Spleen (tissue), 11 donors: ENCODE data around the gene OPCML. TPM values are rescaled to one million over a fixed set of nuclear protein-coding genes. Genes with fewer than 3 reads are reported as not detected.

Source experiments
- DNase-seq: peaks from one replicate; pipeline ENCODE4 v3.0.0-alpha.2; 2020
- H3K27ac ChIP-seq, 8 donors: fragments of 200-600 bp; sonication (generic) in 7 of 8; 1 replicate in 4 of 8; 2 replicates in 4 of 8; pipeline versions ENCODE4 v1.5.0 to v1.8.0; 2016 to 2021; ENCODE audit warnings: inconsistent platforms in 4 of 8, mild to moderate bottlenecking in 4 of 8, moderate library complexity in 1 of 8
- H3K27me3 ChIP-seq, 7 donors: fragments of 200-600 bp; sonication (generic) in 6 of 7; replicated peaks in 1 of 7; 1 replicate in 4 of 7; 2 replicates in 3 of 7; pipeline versions ENCODE4 v1.5.0 to v1.8.0; 2016 to 2021; ENCODE audit warnings: inconsistent platforms in 3 of 7, mild to moderate bottlenecking in 1 of 7
- H3K36me3 ChIP-seq, 6 donors: fragments of 200-600 bp; sonication (generic) in 5 of 6; 1 replicate in 4 of 6; 2 replicates in 2 of 6; pipeline versions ENCODE4 v1.5.0 to v1.8.0; 2016 to 2021; ENCODE audit warnings: inconsistent platforms in 2 of 6
- H3K4me1 ChIP-seq, 6 donors: fragments of 200-600 bp; sonication (generic) in 5 of 6; 1 replicate in 3 of 6; 2 replicates in 3 of 6; pipeline versions ENCODE4 v1.5.0 to v1.8.0; 2016 to 2021; ENCODE audit warnings: inconsistent platforms in 3 of 6
- H3K4me3 ChIP-seq, 8 donors: fragments of 200-600 bp; sonication (generic) in 7 of 8; 1 replicate in 4 of 8; 2 replicates in 4 of 8; pipeline versions ENCODE4 v1.5.0 to v1.8.0; 2016 to 2021; ENCODE audit warnings: inconsistent platforms in 4 of 8, mild to moderate bottlenecking in 4 of 8, moderate library complexity in 2 of 8
- H3K9me3 ChIP-seq, 8 donors: fragments of 200-600 bp; sonication (generic) in 7 of 8; 1 replicate in 4 of 8; 2 replicates in 4 of 8; pipeline versions ENCODE4 v1.5.0 to v1.8.0; 2016 to 2021; ENCODE audit warnings: inconsistent platforms in 4 of 8
- CTCF ChIP-seq, 11 experiments: fragments of 200-600 bp in 7 of 11; fragments of 450-650 bp in 4 of 11; sonication (generic) in 4 of 11; IDR thresholded peaks in 8 of 11; conservative IDR thresholded peaks in 3 of 11; 1 replicate in 7 of 11; 2 replicates in 4 of 11; pipeline versions ENCODE4 v1.4.0 to v1.8.0; 2016 to 2021; ENCODE audit warnings: antibody characterized with exemption in 11 of 11, inconsistent platforms in 4 of 11, mild to moderate bottlenecking in 1 of 11
- POLR2A ChIP-seq, 3 donors: fragments of 450-650 bp; IDR thresholded peaks; one replicate each; pipeline ENCODE4 v1.5.1; 2017; ENCODE audit warnings: antibody characterized with exemption in 3 of 3, mild to moderate bottlenecking in 1 of 3
- POLR2AphosphoS5 ChIP-seq, 3 donors: sonication (generic); formaldehyde crosslinking; IDR thresholded peaks; one replicate each; pipeline ENCODE4 v1.5.1; 2017; ENCODE audit warnings: antibody characterized with exemption in 3 of 3
- WGBS, 5 donors: extraction: QIAGEN DNeasy Blood & Tissue Kit in 3 of 5; methylation state at CpG; one replicate each; pipeline versions ENCODE4 v1.1.5 to v1.1.7; 2013 to 2018; 5-methylcytosine and 5-hydroxymethylcytosine counted together
- intact Hi-C: fragments of 100-400 bp; cut with DNase I; formaldehyde crosslinking; loops from one replicate; pipeline ENCODE4 v1.15.0; 2023; ENCODE audit warnings: low total_unique reads
- polyA plus RNA-seq, 3 donors: library from polyadenylated mRNA; stranded (reverse); fragments of 200-250 nt; gene quantifications; one replicate each; pipeline ENCODE4 v1.2.1, GENCODE V29; 2013
- total RNA-seq, 7 donors: library from RNA; depleted of rRNA in 3 of 7; stranded (reverse); fragments of >200 nt in 3 of 7; fragmentation: NEBNext Ultra II Directional in 4 of 7; extraction: Animal tissue kit (Norgen Biotek cat#: 25700) in 4 of 7; gene quantifications; one replicate each; pipeline versions ENCODE4 v1.1.0 to v1.2.1, GENCODE V29; 2016 to 2021
- donor health status: healthy with polysubstance abuse.
- donor health status: DM: no; HTN: no; CAD: no; lungs with moderate emphysema.
- donor health status: DM: no; HTN: no; CAD: no.
- donor health status: Bipolar disorder and iron deficiency.
- donor health status: healthy.
- donor health status: DM: no; HTN: no; CAD: no.
- donor health status: DM: yes; HTN: yes; CAD: no.

The OPCML gene
- total and polyA plus RNA-seq, 10 donors: 0.09 to 10.7 (median 3.1) TPM

- Histone ChIP-seq H3K9me3 (no peaks in the 10 kb centered on the region), H3K4me1 (no peaks in the 10 kb centered on the region), H3K36me3 (no peaks in the 10 kb centered on the region), H3K27me3 (no peaks in the 10 kb centered on the region), H3K27ac (no peak overlapping the region), H3K4me3 (no peak overlapping the region)
- WGBS, 5 donors: 76 to 88% (median 85%) methylated on average over 6 of the region's 6 CpGs
- intact Hi-C loops: no loop called here
- DNase-seq: no peak
- TF ChIP-seq CTCF (IDR thresholded peaks at IDR 0.05 in 8 of 11, conservative IDR thresholded peaks at IDR 0.05 in 3 of 11): no peak
- no peak for TF ChIP-seq POLR2AphosphoS5 (IDR thresholded peaks at IDR 0.05)
- no peak for TF ChIP-seq POLR2A (IDR thresholded peaks at IDR 0.05)
Observed at GRCh38 chr11:132874638-132875037, 657.7 kb downstream of the OPCML start.

GRCh38 chr11:132873841-132874240 is 658.5 kb downstream of the OPCML start:
- no peaks in the 10 kb centered on the region for H3K9me3 ChIP-seq
- intact Hi-C loops: no loop called here
- no peaks in the 10 kb centered on the region for H3K36me3 ChIP-seq
- 62 to 83% (median 75%) methylated on average over 5 of the region's 5 CpGs for WGBS, 5 donors
- DNase-seq: no peak
- H3K4me1 ChIP-seq: no peaks in the 10 kb centered on the region
- H3K27ac ChIP-seq: no peak overlapping the region
- no peaks in the 10 kb centered on the region for H3K27me3 ChIP-seq
- H3K4me3 ChIP-seq: no peak overlapping the region
- no peak for TF ChIP-seq POLR2A (IDR thresholded peaks at IDR 0.05)
- TF ChIP-seq POLR2AphosphoS5 (IDR thresholded peaks at IDR 0.05): no peak
- no peak for TF ChIP-seq CTCF (IDR thresholded peaks at IDR 0.05 in 8 of 11, conservative IDR thresholded peaks at IDR 0.05 in 3 of 11)

DNA sequence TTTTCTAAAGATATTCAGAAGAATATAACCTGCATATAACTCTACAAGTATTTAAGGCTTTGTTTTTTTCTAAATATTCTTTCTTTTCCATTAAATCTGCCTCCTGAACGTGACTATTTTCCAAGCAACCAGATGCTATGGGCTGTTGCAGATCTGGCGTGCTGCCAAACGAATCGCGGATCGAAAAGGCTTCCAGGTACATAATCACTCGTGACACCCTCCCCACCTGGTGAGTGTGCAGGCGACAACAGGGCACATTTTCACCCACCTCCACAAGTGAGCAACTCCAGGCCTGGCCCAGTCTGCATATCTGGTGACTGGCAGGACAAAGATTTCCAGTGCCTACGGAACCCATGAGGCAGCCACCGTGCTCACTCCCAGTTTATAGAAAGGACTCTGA is 660.1 kb downstream of the OPCML start:
- H3K27me3 ChIP-seq: no peaks in the 10 kb centered on the region
- no peak overlapping the region for H3K4me3 ChIP-seq
- WGBS, 5 donors: 87 to 93% (median 89%) methylated on average over 10 of the region's 10 CpGs
- H3K27ac ChIP-seq: no peak overlapping the region
- intact Hi-C loops: no loop called here
- no peak for DNase-seq
- H3K9me3 ChIP-seq: no peaks in the 10 kb centered on the region
- no peak for TF ChIP-seq POLR2AphosphoS5 (IDR thresholded peaks at IDR 0.05)
- no peak for TF ChIP-seq CTCF (IDR thresholded peaks at IDR 0.05 in 8 of 11, conservative IDR thresholded peaks at IDR 0.05 in 3 of 11)
- no peaks in the 10 kb centered on the region for H3K36me3 ChIP-seq
- H3K4me1 ChIP-seq: peaks cover 0 to 5% (median 0%) of the 10 kb centered on the region in 6 donors

DNA sequence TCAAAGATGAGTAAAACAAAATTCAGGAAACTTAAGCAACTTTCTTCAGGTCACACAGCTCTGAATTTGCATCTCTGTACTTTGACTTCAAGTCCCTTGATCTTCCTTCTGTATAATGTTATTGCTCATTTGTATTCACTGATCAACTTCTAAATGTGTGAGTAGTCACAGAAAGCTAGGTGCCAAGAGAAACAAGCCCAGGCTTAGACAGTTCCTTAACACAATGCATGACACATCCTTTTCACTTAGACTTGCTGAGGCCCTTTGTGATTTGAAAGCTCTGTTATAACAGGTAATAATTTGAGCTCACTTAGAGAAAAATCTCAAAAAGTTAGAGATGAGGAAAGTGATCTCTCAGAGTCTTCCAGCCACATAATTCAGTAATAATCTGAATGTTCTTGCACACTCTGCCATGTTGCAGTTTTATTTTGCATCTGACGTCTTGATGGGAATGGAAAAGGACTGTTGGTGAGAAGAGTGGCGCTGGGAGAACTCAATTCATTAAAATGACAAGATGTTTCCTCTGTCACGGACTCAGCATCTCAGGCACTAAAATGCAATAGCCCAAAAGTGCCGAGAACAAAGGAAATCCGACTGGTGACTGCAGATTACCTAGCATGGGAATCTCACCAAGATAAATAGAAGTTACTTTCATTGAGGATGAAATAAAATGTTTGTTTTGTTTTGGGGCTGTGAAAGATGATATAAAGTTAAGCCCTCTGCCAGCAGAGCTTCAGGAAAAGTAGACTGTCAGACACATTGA is 665.3 kb downstream of the OPCML start:
- no peaks in the 10 kb centered on the region for H3K27me3 ChIP-seq
- 16 to 26% (median 19%) methylated on average over 5 of the region's 5 CpGs for WGBS, 5 donors
- no peak overlapping the region for H3K27ac ChIP-seq
- H3K36me3 ChIP-seq: no peaks in the 10 kb centered on the region
- peaks cover 0 to 3% (median 0%) of the 10 kb centered on the region in 8 donors for H3K9me3 ChIP-seq
- TF ChIP-seq POLR2AphosphoS5 (IDR thresholded peaks at IDR 0.05) (no peak), CTCF (IDR thresholded peaks at IDR 0.05 in 8 of 11, conservative IDR thresholded peaks at IDR 0.05 in 3 of 11) (no peak), POLR2A (IDR thresholded peaks at IDR 0.05) (no peak)
- intact Hi-C loops: no loop called here
- H3K4me3 ChIP-seq: no peak overlapping the region
- DNase-seq: no peak
- H3K4me1 ChIP-seq: peaks cover 0 to 6% (median 0%) of the 10 kb centered on the region in 6 donors
